ENCODE data around the gene PACSIN2.
"Not testable (repeated sequence)": the region's sequence is repeated elsewhere in the genome, so short reads cannot be mapped to it uniquely, and the experiment has no call there.

The PACSIN2 gene, protein sequence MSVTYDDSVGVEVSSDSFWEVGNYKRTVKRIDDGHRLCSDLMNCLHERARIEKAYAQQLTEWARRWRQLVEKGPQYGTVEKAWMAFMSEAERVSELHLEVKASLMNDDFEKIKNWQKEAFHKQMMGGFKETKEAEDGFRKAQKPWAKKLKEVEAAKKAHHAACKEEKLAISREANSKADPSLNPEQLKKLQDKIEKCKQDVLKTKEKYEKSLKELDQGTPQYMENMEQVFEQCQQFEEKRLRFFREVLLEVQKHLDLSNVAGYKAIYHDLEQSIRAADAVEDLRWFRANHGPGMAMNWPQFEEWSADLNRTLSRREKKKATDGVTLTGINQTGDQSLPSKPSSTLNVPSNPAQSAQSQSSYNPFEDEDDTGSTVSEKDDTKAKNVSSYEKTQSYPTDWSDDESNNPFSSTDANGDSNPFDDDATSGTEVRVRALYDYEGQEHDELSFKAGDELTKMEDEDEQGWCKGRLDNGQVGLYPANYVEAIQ

DNA sequence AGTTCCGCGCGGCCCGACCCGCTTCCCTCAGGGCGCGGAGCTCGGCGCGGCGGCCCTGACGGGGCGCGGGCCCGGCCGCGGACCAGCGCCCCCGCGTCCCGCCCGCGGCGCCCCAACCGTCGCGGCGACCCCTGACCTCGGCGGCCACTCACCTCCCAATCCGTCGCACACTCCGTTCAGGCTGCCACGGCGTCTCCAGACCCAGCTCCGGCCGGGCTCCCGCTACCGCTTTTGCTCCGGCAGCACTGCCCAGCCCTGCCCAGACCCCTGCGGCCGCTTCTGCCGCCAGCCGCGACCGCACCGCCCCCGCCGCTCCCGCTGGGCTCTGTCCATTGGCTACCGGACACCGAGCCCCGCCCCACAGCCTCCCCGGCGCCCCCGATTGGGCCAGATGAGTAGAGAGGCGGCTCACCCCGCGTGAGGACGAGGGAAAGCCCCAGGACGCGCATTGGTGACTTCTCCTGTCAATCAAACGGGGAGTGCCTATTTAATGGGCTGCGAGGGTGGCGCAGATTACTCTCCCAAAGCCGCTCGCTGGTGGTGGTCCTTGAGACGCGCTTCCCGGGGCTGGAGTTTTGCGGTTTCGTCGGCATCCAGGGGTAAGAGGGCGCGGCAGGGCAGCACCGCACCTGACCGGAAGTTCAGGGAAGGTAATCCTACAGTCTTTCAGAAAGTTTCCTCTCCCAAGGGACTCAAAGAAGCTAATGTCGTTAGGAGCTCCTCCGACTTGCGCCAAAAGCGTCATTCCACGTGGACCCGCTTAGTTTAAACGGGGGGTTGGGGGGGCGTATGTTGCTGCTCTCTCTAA is at the start of gene PACSIN2:
TSS of gene PACSIN2 (minus strand) at position 281 of the 808 bp plus-strand sequence. CDS start 103,069 bp downstream, outside the sequence.
- peak; percentile 86 for DNase-seq

DNA sequence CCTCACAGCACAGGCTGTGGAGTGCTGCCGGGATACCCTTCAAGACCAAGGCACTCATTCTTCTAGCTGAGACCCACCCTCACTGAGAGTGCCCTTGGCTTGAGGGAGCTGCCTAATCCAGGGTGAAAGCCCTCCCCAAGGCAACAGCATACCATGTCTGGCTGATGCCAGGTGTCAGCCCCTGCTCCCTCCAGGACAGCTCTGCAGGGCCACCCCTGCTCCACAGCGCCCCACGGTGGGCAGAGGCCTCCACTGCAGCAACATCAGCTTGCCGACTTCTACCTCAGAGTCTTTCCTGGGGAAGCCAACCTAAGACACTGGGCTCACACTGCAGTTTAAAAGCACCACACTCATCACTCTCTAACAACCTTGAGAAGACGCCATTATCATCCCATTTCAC is 45.2 kb upstream of the PACSIN2 start:
- no peak for DNase-seq

DNA sequence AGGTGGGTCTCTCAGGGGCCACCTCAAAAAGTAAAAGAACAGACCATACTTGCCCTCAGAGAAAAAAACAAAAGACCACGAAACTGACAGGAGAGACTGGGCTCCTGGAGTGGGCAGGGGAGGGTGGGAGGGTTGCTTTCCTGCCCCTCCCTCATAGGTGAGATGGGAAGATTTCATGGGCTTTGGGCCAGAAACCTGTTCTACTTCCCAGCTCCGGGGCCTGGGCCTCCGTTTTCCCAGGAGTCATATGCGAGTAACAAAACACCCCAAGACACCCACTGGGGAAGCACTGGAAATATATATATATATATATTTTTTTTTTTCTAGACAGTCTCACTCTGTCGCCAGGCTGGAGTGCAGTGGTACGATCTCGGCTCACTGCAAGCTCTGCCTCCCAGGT is 42.7 kb upstream of the PACSIN2 start:
- DNase-seq = no peak

DNA sequence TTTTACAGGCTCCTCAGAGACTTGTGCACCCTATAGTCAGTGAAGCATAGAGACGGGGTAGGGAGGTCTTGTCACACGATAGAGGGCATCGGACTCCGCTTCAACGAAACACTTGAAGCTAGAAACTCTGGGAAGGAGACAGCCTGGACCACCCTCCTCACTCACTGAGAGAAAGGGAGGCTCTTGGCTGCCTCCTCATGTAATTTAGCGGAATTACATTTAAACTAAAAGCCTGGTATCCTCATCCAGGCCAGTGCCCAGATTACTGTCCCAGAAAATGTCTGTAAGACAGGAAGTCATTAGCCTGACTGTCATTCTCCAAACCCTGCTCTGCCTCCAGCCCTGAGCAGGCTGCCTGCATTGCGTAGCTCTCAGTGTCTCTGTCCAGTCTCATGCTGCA is 38.2 kb upstream of the PACSIN2 start:
- no peak for DNase-seq

DNA sequence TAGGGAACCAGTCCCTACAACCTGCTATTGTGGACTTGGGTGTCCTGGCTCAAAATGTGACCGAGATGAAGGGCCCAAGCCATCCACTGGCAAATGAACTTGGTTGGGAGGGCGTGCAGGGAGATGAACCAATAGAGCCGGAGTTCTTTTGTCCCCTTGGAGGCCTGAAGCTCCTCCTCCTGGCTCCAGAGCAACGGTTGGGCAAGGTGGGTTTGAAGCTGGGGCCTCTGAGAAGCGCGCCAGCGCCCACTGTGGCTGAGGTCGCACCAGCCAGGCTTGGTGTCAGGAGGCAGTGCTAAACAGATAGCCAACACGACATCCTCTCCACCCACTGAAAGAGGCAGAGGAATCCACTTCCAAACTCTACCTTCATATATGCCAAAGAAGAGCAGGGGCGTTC is 36.0 kb upstream of the PACSIN2 start:
- no peak for DNase-seq

DNA sequence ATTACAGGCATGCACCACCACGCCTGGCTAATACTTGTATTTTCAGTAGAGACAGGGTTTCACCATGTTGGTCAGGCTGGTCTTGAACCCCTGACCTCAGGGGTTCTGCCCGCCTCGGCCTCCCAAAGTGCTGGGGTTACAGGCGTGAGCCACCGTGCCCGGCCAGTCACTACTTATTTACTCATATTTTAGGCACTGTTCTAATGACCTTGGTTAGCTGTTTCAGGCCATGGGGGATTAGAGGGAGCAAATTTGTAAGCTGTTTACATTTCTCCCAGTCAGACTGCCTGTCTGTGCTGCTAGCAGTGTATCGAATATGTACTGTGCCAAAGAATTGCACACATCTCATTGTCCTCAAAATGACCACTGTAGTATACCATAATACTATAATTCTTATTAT is 32.7 kb upstream of the PACSIN2 start:
- no peak for DNase-seq

DNA sequence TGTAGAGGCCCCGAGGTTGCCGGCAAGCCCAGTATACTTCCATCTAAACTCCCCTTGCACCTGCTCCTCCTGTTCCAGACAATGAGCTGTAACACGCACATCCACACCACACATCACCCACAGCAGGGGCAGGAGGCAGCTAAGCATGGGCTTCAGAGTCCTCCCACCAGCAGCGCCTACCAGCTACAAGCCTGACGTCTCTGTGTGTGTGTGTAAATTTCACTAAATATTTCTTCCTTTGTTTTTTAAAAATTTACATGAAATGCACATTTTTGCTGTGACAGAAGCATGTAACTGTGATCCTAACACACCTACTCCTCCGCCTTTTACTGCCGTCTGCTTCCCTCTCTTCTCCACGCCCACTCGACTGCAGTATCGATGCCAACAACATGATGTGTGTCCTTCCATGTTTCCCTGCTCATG is 29.4 kb upstream of the PACSIN2 start:
- no peak for DNase-seq

DNA sequence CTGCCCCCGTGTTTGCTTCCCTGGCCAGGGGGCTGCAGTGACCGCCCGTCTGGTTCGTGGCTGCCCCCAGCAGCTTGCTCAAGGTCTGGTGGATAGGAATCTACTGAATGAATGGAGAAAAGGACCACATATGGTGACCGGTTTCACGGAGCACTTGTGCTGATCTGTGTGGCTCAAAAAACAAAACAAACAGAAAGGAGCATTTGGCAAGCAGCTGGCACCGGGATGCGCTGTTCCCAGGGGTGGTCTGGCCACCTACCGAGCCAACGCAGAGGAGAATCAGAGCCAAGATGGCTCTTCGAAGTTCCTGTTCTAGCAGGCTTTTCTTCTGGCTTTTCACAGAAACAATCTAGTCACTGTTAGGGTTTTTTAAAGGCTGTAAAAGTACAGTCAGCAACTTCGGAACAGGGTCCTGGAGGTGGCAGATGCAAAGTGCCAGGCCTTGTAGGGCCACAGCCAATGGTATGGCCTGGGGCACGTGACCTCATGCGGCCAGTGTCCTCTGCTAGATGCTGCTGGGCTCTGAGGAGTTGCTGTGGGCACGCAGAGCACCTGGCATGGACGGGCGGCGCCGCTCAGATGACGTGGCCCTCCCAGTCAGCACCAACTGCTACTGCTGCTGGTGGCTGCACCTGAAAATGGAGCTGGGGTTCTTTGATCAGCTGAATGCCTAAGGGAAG is 27.3 kb upstream of the PACSIN2 start:
- peak; percentile 65 for DNase-seq

DNA sequence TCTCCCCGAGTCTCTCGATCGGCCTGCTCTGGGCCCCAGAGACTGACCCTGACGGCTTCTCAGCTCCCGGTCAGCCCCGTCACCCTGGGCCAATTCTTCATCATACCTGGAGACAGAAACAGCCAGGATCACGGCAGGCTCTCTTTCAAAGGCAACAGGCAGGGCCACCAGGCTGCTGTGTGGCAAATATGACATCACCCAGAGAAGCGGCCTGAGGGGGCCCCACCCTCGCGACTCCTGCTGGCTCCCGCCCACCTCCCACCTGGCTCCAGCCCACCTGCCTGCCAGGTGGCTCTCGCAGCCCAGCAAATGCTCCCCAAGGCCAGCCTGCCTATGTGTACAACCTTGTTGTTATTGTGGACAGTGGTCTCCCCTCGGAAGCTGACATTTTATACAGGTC is 24.9 kb upstream of the PACSIN2 start:
- DNase-seq = peak; percentile 22

DNA sequence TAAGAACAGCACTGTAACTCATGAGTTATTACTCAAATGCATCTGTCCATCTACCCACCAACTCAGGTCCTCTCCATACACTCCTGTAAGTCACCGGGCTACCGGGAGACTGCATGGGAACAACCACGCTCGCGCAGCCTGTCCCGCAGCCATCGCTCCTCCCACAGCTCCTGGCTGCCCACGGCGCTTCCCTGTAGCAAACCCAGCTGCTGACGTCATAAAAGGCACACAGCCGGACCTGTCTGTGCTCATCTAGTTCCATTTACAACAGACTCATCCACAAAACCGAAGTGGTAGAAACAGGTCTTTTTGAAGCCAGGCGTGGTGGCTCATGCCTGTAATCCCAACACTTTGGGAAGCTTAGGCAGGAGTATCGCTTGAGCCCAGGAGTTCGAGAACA is 23.4 kb upstream of the PACSIN2 start:
- DNase-seq = no peak

DNA sequence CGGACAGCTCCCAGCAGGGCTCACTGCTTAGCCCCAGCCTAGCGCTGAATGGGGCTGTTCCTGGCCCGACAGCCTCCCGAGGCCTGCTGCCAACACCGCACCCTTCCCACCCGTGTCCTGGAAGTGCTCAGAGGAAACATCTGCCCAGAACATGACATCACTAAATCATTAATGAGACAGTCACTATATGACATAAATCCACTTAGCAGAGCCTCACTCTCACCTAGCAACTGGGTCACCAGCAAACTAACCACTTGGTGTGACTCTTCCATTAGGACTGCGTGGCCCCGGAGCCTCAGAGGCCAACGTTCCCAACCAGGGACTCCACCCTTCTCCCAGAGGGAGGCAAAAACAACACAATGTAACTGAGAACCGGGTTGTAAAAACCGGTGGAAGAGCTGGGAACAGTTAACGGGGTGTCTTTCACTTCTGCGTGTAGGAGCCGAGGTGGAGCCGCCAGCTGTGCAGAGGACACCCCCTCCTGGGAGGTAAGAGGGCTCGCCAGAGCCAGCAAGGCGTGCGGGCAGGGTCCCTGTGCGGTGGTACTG is 21.4 kb upstream of the PACSIN2 start:
- no peak for DNase-seq

DNA sequence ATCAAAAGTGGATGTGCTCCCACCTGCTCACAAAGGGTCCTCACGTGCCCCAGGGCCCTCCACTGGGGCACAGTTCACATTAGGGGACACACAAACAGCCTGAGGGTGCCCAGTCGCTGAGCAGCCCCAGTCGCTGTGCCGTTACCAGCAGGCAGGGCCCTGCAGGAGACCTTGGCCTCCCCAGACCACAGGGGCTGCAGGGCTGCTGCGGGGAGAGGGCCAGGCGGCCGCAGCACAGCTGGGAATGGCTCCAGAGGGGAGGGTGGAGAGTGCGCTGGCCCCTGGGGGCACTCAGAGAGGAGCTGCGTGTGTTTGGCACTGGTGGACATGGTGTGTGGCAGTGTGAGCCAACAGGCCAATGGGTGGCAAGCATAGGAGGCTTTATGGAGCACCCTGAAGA is 20.3 kb upstream of the PACSIN2 start:
- DNase-seq = no peak

DNA sequence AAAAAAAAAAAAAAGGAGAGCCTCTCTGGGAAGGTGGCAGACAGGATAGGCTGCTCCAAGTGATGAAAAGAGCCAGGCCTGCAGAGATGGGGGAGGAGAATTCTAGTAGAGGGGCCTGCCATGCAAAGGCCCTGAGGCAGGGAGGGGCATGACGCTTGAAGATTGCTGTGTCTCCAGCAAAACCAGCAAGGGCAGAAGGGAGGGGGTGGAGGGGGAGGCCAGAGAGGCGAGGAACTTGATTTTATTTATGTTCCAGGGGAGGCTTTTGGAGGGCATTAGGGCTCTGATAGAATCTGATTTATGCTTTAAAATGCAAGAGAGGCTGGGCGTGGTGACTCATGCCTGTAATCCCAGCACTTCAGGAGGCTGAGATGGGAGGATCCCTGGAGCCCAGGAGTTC is 16.7 kb upstream of the PACSIN2 start:
- DNase-seq = no peak

DNA sequence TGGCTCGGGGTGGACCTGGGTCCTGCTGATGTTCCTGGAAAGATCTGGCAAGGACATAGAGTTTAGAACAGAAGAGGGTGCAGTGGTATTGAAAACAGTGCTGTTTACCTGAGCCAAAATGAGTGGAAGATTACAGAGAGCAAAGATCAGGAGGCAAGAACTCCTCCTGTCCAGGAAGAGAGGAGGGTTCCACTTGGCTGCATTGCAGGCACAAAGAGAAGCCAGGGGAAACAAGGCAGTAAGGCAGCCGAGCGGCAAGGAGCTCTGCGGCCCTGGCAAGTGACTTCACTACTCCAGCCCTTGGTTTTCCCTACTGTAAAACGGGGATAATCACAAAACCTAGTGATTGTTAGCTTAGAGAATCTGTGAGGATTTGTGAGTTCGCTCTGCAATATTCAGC is 3.7 kb upstream of the PACSIN2 start:
- no peak for DNase-seq

DNA sequence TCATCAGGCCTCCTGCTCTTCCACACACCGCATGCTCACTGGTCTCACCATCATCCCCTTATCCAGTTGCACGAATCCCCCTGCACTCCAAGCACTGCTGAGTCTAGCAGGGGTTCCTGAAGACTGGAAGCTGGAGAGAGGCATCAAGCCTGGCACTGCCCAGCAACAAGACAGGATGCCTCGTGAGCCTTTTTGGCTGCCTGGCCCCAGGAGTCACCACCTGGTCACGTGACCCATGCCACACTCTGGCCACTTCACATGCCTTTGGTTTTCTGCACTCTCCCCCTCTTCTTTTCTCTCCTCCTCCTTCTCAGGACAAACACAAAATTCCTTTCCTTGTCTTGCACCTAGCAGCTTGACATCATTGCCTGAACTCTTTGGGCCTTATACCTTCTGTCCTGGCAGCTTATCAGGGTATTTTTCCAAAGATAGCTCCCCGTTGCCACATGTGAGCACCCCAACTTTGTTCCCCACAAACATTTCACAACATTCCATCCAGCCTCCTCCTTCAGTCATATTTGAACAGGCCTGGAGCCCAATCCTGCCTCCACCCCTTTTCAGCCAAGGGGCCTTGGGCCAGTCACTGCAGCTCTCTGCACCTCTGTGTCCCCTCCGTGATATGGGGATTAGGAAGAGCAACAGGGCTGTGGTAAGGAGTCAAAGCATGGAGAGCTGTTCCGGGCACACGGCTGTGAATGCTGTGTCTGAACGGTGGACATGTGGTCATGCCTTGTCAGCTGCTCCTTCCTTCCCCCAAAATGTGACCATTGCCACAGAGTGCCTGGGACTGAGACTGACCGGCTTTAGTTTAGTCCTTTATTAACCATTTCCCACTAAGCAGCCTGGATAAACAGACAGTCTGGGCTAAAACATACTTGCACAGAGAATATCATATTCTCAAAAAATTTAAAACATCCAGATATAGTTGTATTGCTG is 2.8 kb upstream of the PACSIN2 start:
- no peak for DNase-seq

DNA sequence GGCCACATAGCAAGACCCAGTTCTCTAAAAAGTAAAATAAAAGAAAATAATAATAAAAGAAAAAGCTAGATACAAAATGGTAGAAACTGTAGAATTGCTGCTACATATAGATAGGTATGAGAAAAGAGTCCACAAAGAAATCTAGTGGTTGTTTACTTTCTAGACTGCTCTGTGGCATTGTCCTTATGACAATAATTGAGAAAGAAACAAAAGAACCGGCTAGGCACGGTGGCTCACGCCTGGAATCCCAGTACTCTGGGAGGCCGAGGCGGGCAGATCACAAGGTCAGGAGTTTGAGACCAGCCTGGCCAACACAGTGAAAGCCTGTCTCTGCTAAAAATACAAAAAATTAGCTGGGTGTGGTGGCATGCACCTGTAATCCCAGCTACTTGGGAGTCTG is 1.2 kb upstream of the PACSIN2 start:
- not testable (repeated sequence) for DNase-seq

DNA sequence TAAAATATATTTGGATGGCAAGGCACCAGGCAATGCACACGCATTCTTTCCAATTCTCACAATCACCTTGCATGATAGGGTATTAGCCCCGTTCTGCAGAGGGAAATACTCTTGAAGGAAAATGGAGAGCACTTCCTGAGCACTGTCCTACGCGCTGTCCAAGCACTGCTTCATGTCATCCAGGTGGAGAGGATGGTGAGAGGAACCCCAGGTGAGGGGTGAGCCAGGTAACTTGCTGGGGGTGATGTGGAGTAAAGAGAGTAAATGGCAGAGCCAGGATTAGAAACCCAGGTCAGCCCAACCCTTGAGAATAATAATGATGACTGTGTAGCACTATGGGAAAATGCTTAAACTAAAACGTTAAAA is 711 bp upstream of the PACSIN2 start:
- peak; percentile 62 for DNase-seq

DNA sequence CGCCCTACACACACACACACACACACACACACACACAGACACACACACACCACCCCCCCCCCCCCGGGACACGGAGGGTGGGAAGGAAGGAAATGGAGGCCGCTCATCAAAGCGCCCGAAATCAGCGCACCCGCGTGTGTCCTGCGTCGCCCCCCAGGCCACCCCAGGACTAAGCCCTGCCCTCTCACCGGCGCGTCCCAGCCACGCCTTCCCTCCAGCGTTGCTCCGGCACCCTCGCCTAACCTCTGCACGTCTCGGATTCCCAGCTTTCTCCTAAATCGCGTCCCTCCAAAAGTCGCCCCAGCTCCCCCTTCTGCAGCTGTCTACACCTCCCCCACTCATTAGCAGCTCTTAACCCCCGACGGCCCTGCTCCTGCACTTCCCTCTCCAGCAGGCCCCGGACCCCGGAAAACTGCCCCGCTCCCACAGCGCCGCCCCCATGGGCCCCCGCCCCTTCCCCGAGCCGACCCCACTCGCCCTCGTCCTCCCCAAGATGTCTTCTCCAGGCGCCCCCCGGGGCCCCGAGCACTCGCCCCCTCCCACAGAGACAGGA is 557 bp downstream of the PACSIN2 start:
- DNase-seq = no peak

DNA sequence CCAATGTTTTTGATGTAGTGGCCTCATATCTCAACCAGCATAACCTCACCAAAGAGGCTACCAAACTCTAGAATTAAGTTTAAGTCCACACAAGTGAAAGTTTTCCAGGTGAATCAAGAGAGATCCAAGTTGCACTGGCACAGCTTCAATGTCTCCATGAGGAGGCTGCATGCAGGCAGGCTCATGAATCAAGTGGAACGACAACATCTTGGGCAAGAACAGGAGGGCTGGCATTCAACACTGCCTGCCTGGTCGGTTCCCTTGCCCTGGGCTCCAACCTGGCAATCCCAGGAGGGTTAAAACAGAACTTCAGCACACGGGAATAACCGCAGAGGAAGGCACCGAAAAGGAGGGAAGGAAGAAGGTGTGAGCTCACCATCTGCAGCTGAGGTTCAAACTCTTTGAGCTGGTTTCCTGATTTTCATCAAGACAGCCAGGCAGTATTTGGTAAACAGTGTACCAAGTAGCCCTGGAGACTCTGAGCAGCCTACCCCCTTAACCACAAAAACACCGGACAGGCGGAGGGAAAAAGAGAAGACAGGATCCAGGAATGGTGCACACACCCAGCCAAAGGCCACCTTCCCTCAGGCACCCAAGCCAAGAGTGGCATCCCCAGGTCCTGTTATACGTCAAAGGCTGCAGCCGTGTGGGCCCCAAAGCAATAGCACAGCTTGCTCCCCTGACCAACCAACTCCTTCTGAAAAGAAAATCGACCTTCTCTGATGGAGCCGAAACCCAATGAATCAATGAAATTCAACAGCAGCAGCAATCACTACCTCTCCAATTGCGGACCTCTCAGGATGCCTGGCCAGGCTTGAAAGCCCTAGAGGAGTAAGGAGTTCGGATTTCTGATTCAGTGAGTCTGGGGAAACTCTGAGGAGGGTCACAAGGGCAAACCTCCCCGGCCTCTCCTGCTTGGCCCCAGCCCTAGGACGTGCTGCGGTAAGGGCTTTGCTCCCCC is 1.3 kb downstream of the PACSIN2 start:
- DNase-seq = no peak

DNA sequence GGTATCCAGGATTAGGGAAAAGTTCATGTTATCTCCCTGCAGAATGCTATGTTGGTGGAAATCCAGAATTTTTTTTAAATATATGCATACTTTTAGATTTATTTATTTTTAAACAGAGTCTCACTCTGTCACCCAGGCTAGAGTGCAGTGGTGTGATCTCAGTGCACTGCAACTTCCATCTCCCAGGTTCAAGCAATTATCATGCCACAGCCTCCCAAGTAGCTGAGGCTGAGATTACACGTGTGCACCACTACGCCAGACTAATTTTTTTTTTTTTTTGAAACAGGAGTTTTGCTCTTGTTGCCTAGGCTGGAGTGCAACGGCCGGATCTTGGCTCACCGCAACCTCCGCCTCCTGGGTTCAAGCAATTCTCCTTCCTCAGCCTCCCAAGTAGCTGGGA is 2.6 kb downstream of the PACSIN2 start:
- no peak for DNase-seq

DNA sequence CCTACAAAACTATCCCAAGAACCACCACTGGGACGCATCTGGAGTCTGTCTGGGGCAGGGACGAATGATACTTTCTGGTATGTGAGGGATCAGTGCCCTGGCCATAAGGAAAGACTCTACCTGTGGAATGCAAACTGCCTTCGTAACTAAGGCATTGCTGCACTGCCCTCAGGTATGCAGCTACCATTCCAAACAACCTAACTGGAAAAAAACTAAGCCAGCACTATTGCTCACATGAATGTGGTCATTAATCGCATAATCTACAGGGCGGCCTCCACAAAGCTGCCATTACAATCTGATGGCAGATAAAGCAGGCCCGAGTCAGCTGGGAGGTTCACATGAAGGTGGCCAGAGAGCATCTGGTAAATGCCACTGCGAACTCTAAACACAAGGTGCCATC is 3.9 kb downstream of the PACSIN2 start:
- no peak for DNase-seq

All from NCI-H510A treated with DMSO at 0.1 percent for 48 hours (cell line).